Spleen (tissue), 7 donors: Measurements from ENCODE around the gene LOXHD1.

Source experiments
- CTCF ChIP-seq, 11 experiments: fragments of 200-600 bp in 7 of 11; fragments of 450-650 bp in 4 of 11; sonication (generic) in 4 of 11; IDR thresholded peaks in 8 of 11; conservative IDR thresholded peaks in 3 of 11; 1 replicate in 7 of 11; 2 replicates in 4 of 11; pipeline versions ENCODE4 v1.4.0 to v1.8.0; 2016 to 2021; ENCODE audit warnings: antibody characterized with exemption in 11 of 11, inconsistent platforms in 4 of 11, mild to moderate bottlenecking in 1 of 11
- POLR2A ChIP-seq, 3 donors: fragments of 450-650 bp; IDR thresholded peaks; one replicate each; pipeline ENCODE4 v1.5.1; 2017; ENCODE audit warnings: antibody characterized with exemption in 3 of 3, mild to moderate bottlenecking in 1 of 3
- POLR2AphosphoS5 ChIP-seq, 3 donors: sonication (generic); formaldehyde crosslinking; IDR thresholded peaks; one replicate each; pipeline ENCODE4 v1.5.1; 2017; ENCODE audit warnings: antibody characterized with exemption in 3 of 3
- donor health status: DM: no; HTN: no; CAD: no; lungs with moderate emphysema.
- donor health status: DM: no; HTN: no; CAD: no.
- donor health status: DM: no; HTN: no; CAD: no.

- TF ChIP-seq CTCF (IDR thresholded peaks at IDR 0.05 in 8 of 11, conservative IDR thresholded peaks at IDR 0.05 in 3 of 11) (no peak), POLR2AphosphoS5 (IDR thresholded peaks at IDR 0.05) (no peak), POLR2A (IDR thresholded peaks at IDR 0.05) (no peak)
These were observed 101.8 kb downstream of the LOXHD1 start for GRCh38 chr18:46555213-46555612.
